SK-N-SH treated with all-trans-retinoic acid at 6 μM for 48 hours (cell line): Measurements from ENCODE around the gene WDR76.

Experiments
- ATAC-seq: fragments of 200-7000 bp; cut with Tn5 transposase; 3 replicates; pipeline ENCODE4 v1.9.1; 2020; ENCODE audit warnings: mild to moderate bottlenecking, moderate library complexity
- ARNTL ChIP-seq: fragments of 450-650 bp; formaldehyde crosslinking; IDR thresholded peaks from 2 replicates; pipeline ENCODE4 v1.5.0; 2020; ENCODE audit warnings: low read depth, mild to moderate bottlenecking, moderate library complexity, borderline replicate concordance
- BACH2 ChIP-seq: fragments of 250-450 bp; sonication (Bioruptor Pico); IDR thresholded peaks from 2 replicates; pipeline ENCODE4 v1.9.0; 2021; ENCODE audit warnings: mild to moderate bottlenecking, borderline replicate concordance
- CSDC2 ChIP-seq: fragments of 250-450 bp; sonication (Bioruptor Pico); IDR thresholded peaks from 2 replicates; pipeline ENCODE4 v1.5.0; 2020; ENCODE audit warnings: mild to moderate bottlenecking, moderate library complexity
- ESRRG ChIP-seq: fragments of 250-450 bp; sonication (Bioruptor Pico); IDR thresholded peaks from 2 replicates; pipeline ENCODE4 v1.6.1; 2021; ENCODE audit warnings: mild to moderate bottlenecking
- GLIS3 ChIP-seq: fragments of 250-450 bp; sonication (Bioruptor Pico); IDR thresholded peaks from 2 replicates; pipeline ENCODE4 v1.5.0; 2020; ENCODE audit warnings: mild to moderate bottlenecking, moderate library complexity
- ISL1 ChIP-seq: fragments of 250-450 bp; sonication (Bioruptor Pico); IDR thresholded peaks from 2 replicates; pipeline ENCODE4 v2.1.2; 2022; ENCODE audit warnings: mild to moderate bottlenecking, moderate library complexity
- OSR1 ChIP-seq: fragments of 250-450 bp; sonication (Bioruptor Pico); IDR thresholded peaks from 2 replicates; pipeline ENCODE4 v1.8.0; 2022; ENCODE audit warnings: moderate library complexity, mild to moderate bottlenecking, inconsistent platforms
- PATZ1 ChIP-seq: fragments of 250-450 bp; sonication (Bioruptor Pico); IDR thresholded peaks from 2 replicates; pipeline ENCODE4 v1.8.0; 2020; ENCODE audit warnings: mild to moderate bottlenecking, moderate library complexity, borderline replicate concordance
- POU6F1 ChIP-seq: fragments of 250-450 bp; sonication (Bioruptor Pico); IDR thresholded peaks from 2 replicates; pipeline ENCODE4 v1.8.0; 2021; ENCODE audit warnings: low read depth, mild to moderate bottlenecking, moderate library complexity, borderline replicate concordance
- PPARA ChIP-seq: fragments of 250-450 bp; sonication (Bioruptor Pico); IDR thresholded peaks from 2 replicates; pipeline ENCODE4 v1.5.0; 2020; ENCODE audit warnings: mild to moderate bottlenecking, borderline replicate concordance
- RARB ChIP-seq: fragments of 250-450 bp; sonication (Bioruptor Pico); IDR thresholded peaks from 2 replicates; pipeline ENCODE4 v1.8.0; 2021; ENCODE audit warnings: mild to moderate bottlenecking, moderate library complexity
- SNAI2 ChIP-seq: fragments of 250-450 bp; sonication (Bioruptor Pico); IDR thresholded peaks from 2 replicates; pipeline ENCODE4 v1.5.0; 2020; ENCODE audit warnings: mild to moderate bottlenecking, moderate library complexity
- TOX ChIP-seq: fragments of 250-450 bp; sonication (Bioruptor Pico); IDR thresholded peaks from 2 replicates; pipeline ENCODE4 v1.8.0; 2021; ENCODE audit warnings: mild to moderate bottlenecking, moderate library complexity, borderline replicate concordance
- TSHZ2 ChIP-seq: fragments of 250-450 bp; sonication (Bioruptor Pico); IDR thresholded peaks from 2 replicates; pipeline ENCODE4 v1.5.0; 2020; ENCODE audit warnings: mild to moderate bottlenecking, moderate library complexity
- ZC3H10 ChIP-seq: fragments of 250-450 bp; sonication (Bioruptor Pico); IDR thresholded peaks from 2 replicates; pipeline ENCODE4 v1.5.1; 2021; ENCODE audit warnings: mild to moderate bottlenecking, moderate library complexity
- ZFP3 ChIP-seq: fragments of 250-450 bp; sonication (Bioruptor Pico); IDR thresholded peaks from 2 replicates; pipeline ENCODE4 v1.5.0; 2020; ENCODE audit warnings: mild to moderate bottlenecking, moderate library complexity
- ZFP30 ChIP-seq: fragments of 450-650 bp; formaldehyde crosslinking; IDR thresholded peaks from 2 replicates; pipeline ENCODE4 v1.5.0; 2022; ENCODE audit warnings: mild to moderate bottlenecking, moderate library complexity
- ZNF565 ChIP-seq: fragments of 450-650 bp; formaldehyde crosslinking; conservative IDR thresholded peaks from 2 replicates; pipeline ENCODE4 v1.5.0; 2020; ENCODE audit warnings: low read depth, mild to moderate bottlenecking, moderate library complexity
- ZNF70 ChIP-seq: fragments of 450-650 bp; formaldehyde crosslinking; IDR thresholded peaks from 2 replicates; pipeline ENCODE4 v1.5.0; 2020; ENCODE audit warnings: mild to moderate bottlenecking, moderate library complexity
- TF ChIP-seq, protein P1 (sequence below): fragments of 250-450 bp; sonication (Bioruptor Pico); IDR thresholded peaks from 2 replicates; pipeline ENCODE4 v1.5.1; 2020; ENCODE audit warnings: low read depth, mild to moderate bottlenecking, moderate library complexity
- TF ChIP-seq, protein P2 (sequence below): fragments of 250-450 bp; sonication (Bioruptor Pico); IDR thresholded peaks from 2 replicates; pipeline ENCODE4 v1.5.1; 2021; ENCODE audit warnings: mild to moderate bottlenecking, moderate library complexity

Gene WDR76

GRCh38 chr15:43791993-43792760 lies 34.6 kb upstream of the WDR76 start, which contains the start of gene SERF2:
SERF2 (plus strand) TSS chr15:43792320; CDS start chr15:43792377, 57 bp downstream.
- TF ChIP-seq BACH2 (CRISPR knock-in tag) (no peak), PPARA (no peak), ZNF70 (no peak), OSR1 (no peak), ISL1 (CRISPR knock-in tag) (no peak), GLIS3 (no peak), ZFP3 (CRISPR knock-in tag) (no peak), TSHZ2 (CRISPR knock-in tag) (no peak), ZNF565 (CRISPR knock-in tag) (no peak), ZC3H10 (CRISPR knock-in tag) (no peak), RARB (CRISPR knock-in tag) (no peak), TOX (CRISPR knock-in tag) (no peak), ZFP30 (CRISPR knock-in tag) (no peak)
- TF ChIP-seq, protein P1, sequence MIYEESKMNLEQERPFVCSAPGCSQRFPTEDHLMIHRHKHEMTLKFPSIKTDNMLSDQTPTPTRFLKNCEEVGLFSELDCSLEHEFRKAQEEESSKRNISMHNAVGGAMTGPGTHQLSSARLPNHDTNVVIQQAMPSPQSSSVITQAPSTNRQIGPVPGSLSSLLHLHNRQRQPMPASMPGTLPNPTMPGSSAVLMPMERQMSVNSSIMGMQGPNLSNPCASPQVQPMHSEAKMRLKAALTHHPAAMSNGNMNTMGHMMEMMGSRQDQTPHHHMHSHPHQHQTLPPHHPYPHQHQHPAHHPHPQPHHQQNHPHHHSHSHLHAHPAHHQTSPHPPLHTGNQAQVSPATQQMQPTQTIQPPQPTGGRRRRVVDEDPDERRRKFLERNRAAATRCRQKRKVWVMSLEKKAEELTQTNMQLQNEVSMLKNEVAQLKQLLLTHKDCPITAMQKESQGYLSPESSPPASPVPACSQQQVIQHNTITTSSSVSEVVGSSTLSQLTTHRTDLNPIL (CRISPR knock-in tag): no peak
- TF ChIP-seq, protein P2, sequence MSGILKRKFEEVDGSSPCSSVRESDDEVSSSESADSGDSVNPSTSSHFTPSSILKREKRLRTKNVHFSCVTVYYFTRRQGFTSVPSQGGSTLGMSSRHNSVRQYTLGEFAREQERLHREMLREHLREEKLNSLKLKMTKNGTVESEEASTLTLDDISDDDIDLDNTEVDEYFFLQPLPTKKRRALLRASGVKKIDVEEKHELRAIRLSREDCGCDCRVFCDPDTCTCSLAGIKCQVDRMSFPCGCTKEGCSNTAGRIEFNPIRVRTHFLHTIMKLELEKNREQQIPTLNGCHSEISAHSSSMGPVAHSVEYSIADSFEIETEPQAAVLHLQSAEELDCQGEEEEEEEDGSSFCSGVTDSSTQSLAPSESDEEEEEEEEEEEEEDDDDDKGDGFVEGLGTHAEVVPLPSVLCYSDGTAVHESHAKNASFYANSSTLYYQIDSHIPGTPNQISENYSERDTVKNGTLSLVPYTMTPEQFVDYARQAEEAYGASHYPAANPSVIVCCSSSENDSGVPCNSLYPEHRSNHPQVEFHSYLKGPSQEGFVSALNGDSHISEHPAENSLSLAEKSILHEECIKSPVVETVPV: no peak
- ATAC-seq: peak; percentile 94

- ATAC-seq: peak; percentile 12
- TF ChIP-seq TSHZ2 (CRISPR knock-in tag): no peak
- no peak for TF ChIP-seq CSDC2
- no peak for TF ChIP-seq PPARA
- no peak for TF ChIP-seq ZNF70
- TF ChIP-seq BACH2 (CRISPR knock-in tag): no peak
- TF ChIP-seq ZFP3 (CRISPR knock-in tag): no peak
- TF ChIP-seq SNAI2 (CRISPR knock-in tag): no peak
- no peak for TF ChIP-seq ZNF565 (CRISPR knock-in tag)
- no peak for TF ChIP-seq ESRRG (CRISPR knock-in tag)
- TF ChIP-seq, protein P2: no peak
- TF ChIP-seq PATZ1: no peak
- TF ChIP-seq ISL1 (CRISPR knock-in tag): no peak
- no peak for TF ChIP-seq ARNTL (CRISPR knock-in tag)
- TF ChIP-seq, protein P1 (CRISPR knock-in tag): no peak
- TF ChIP-seq ZC3H10 (CRISPR knock-in tag): no peak
- no peak for TF ChIP-seq POU6F1 (CRISPR knock-in tag)
These were observed 33.9 kb upstream of the WDR76 start for GRCh38 chr15:43792761-43793476.
